Gastroesophageal sphincter (tissue), 3 donors: ENCODE data around the gene GYS1.

Experiments used
- CTCF ChIP-seq, 4 experiments: fragments of 200-600 bp in 2 of 4; fragments of 450-650 bp in 2 of 4; sonication (generic) in 1 of 4; IDR thresholded peaks; one replicate each; pipeline ENCODE4 v1.5.1; 2017 to 2019; ENCODE audit warnings: antibody characterized with exemption in 4 of 4, mild to moderate bottlenecking in 2 of 4, moderate library complexity in 2 of 4
- POLR2A ChIP-seq, 2 donors: fragments of 450-650 bp; IDR thresholded peaks; one replicate each; pipeline ENCODE4 v1.6.1; 2017; ENCODE audit warnings: antibody characterized with exemption in 2 of 2, mild to moderate bottlenecking in 2 of 2, moderate library complexity in 1 of 2
- POLR2AphosphoS5 ChIP-seq: sonication (generic); formaldehyde crosslinking; IDR thresholded peaks from one replicate; pipeline ENCODE4 v1.6.1; 2017; ENCODE audit warnings: antibody characterized with exemption

- TF ChIP-seq CTCF (IDR thresholded peaks at IDR 0.05) (no peak), POLR2AphosphoS5 (no peak), POLR2A (IDR thresholded peaks at IDR 0.05) (no peak)
Measured at GRCh38 chr19:48990400-48990799, 2.7 kb downstream of the GYS1 start.
